GM06990 (cell line): ENCODE data around the gene ZBTB32.

Experiments used
- DNase-seq: peaks from one replicate; pipeline ENCODE4 v3.0.0-alpha.2; 2011; ENCODE audit not compliant: insufficient read length; ENCODE audit errors: extremely low read depth
- H3K27me3 ChIP-seq: replicated peaks from 2 replicates; pipeline ENCODE4 v1.6.0; 2011; ENCODE audit warnings: low read length; ENCODE audit not compliant: control insufficient read depth, insufficient read depth
- H3K36me3 ChIP-seq: 2 replicates; pipeline ENCODE4 v1.5.1; 2011; ENCODE audit warnings: low read length; ENCODE audit not compliant: control insufficient read depth, insufficient read depth
- H3K4me3 ChIP-seq: replicated peaks from 2 replicates; pipeline ENCODE4 v1.5.1; 2011; ENCODE audit warnings: low read depth, mild to moderate bottlenecking, control low read depth, low read length
- CTCF ChIP-seq: IDR thresholded peaks from 2 replicates; pipeline ENCODE4 v1.5.1; 2011; ENCODE audit warnings: low read length, control low read depth, mild to moderate bottlenecking, inconsistent platforms; ENCODE audit not compliant: insufficient read depth, poor library complexity, severe bottlenecking

Gene ZBTB32

GRCh38 chr19:35692010-35692409 lies 12.3 kb upstream of the ZBTB32 start:
- DNase-seq, result no peak
- Histone ChIP-seq H3K27me3 (no peaks in the 10 kb centered on the region), H3K36me3 (no peaks in the 10 kb centered on the region), H3K4me3 (no peak overlapping the region)
- no peak for TF ChIP-seq CTCF

GRCh38 chr19:35693422-35693821 lies 10.9 kb upstream of the ZBTB32 start:
- Histone ChIP-seq H3K4me3 (no peak overlapping the region), H3K27me3 (no peaks in the 10 kb centered on the region), H3K36me3 (no peaks in the 10 kb centered on the region)
- no peak for TF ChIP-seq CTCF
- no peak for DNase-seq

GRCh38 chr19:35693835-35694599 lies 10.3 kb upstream of the ZBTB32 start:
- no peaks in the 10 kb centered on the region for H3K36me3 ChIP-seq
- peak; percentile 99 for TF ChIP-seq CTCF
- H3K4me3 ChIP-seq, result no peak overlapping the region
- H3K27me3 ChIP-seq, result no peaks in the 10 kb centered on the region
- DNase-seq, result peak; percentile 60

GRCh38 chr19:35695895-35696422 lies 8.4 kb upstream of the ZBTB32 start:
- no peaks in the 10 kb centered on the region for H3K36me3 ChIP-seq
- H3K4me3 ChIP-seq, result no peak overlapping the region
- TF ChIP-seq CTCF, result no peak
- H3K27me3 ChIP-seq, result no peaks in the 10 kb centered on the region
- DNase-seq, result no peak

- no peak overlapping the region for H3K4me3 ChIP-seq
- H3K36me3 ChIP-seq, result no peaks in the 10 kb centered on the region
- peak; percentile 54 for DNase-seq
- no peak for TF ChIP-seq CTCF
- H3K27me3 ChIP-seq, result no peaks in the 10 kb centered on the region
These were observed 7.5 kb upstream of the ZBTB32 start for GRCh38 chr19:35696835-35697234.
